HG03432 (cell line): ENCODE results near the gene RFX2.
A peak's percentile ranks its signal among the peaks of the same experiment; 100 is the strongest.
"Not testable (repeated sequence)": the region's sequence is repeated elsewhere in the genome, so short reads cannot be mapped to it uniquely, and the experiment has no call there.

Experiments
- ATAC-seq: cut with Tn5 transposase; IDR thresholded peaks from one replicate; pipeline ENCODE4 v1.9.1; 2021; ENCODE audit warnings: mild to moderate bottlenecking, moderate library complexity; ENCODE audit not compliant: unreplicated experiment

Gene RFX2

GRCh38 chr19:5993648-5994358 is 116.5 kb downstream of the RFX2 start:
- ATAC-seq, result no peak

GRCh38 chr19:5993201-5993600 is 117.1 kb downstream of the RFX2 start:
- no peak for ATAC-seq

GRCh38 chr19:5992756-5993155 is 117.5 kb downstream of the RFX2 start:
- no peak for ATAC-seq

GRCh38 chr19:5991244-5991838 is 119.0 kb downstream of the RFX2 start:
- no peak for ATAC-seq

GRCh38 chr19:5990289-5990797 is 120.0 kb downstream of the RFX2 start:
- no peak for ATAC-seq

GRCh38 chr19:5989388-5990074 is 120.8 kb downstream of the RFX2 start:
- no peak for ATAC-seq

- no peak for ATAC-seq
These were observed 121.5 kb downstream of the RFX2 start for GRCh38 chr19:5988517-5989387.

GRCh38 chr19:5987077-5987818 is 123.1 kb downstream of the RFX2 start:
- no peak for ATAC-seq

- ATAC-seq, result not testable (repeated sequence)
These were observed 124.5 kb downstream of the RFX2 start for GRCh38 chr19:5985837-5986236.

- ATAC-seq, result no peak
These were observed 125.1 kb downstream of the RFX2 start for GRCh38 chr19:5985098-5985783.

GRCh38 chr19:5984600-5984999 is 125.7 kb downstream of the RFX2 start:
- ATAC-seq, result no peak

GRCh38 chr19:5983367-5983955 is 126.8 kb downstream of the RFX2 start:
- ATAC-seq, result no peak

- no peak for ATAC-seq
These were observed 131.4 kb downstream of the RFX2 start for GRCh38 chr19:5978606-5979552.

GRCh38 chr19:5977785-5978605 is 132.3 kb downstream of the RFX2 start, which contains the start of gene RANBP3:
TSS of gene RANBP3 (minus strand) at chr19:5978140. CDS start at chr19:5978082, 58 bp downstream.
- ATAC-seq, result peak; percentile 84

GRCh38 chr19:5977222-5977784 is 133.0 kb downstream of the RFX2 start:
- peak; percentile 26 for ATAC-seq

- ATAC-seq, result no peak
These were observed 133.5 kb downstream of the RFX2 start for GRCh38 chr19:5976768-5977167.

GRCh38 chr19:5975388-5975728 is 134.9 kb downstream of the RFX2 start:
- no peak for ATAC-seq
